Astrocyte (in vitro differentiated cells and primary cell): ENCODE measurements around the gene PPP1R37. TPM values are rescaled to one million over a fixed set of nuclear protein-coding genes. Genes with fewer than 3 reads are reported as not detected.

Experiments
- DNase-seq: peaks from one replicate; pipeline ENCODE4 v3.0.0-alpha.2; 2010; ENCODE audit warnings: low read depth
- FAIRE-seq: peaks from 2 replicates; lab custom pipeline; 2011; peaks lifted over from hg19 to GRCh38; lab: Jason Lieb, UNC
- H2AFZ ChIP-seq: 2 replicates; pipeline ENCODE4 v1.6.0; 2012; ENCODE audit warnings: low read depth, low read length, inconsistent platforms
- H3K27ac ChIP-seq: 2 replicates; pipeline ENCODE4 v1.5.1; 2011; ENCODE audit warnings: low read depth, low read length, inconsistent platforms
- H3K27me3 ChIP-seq: 2 replicates; pipeline ENCODE4 v1.6.0; 2011; ENCODE audit warnings: low read length, inconsistent platforms; ENCODE audit not compliant: insufficient read depth
- H3K36me3 ChIP-seq: 2 replicates; pipeline ENCODE4 v1.5.1; 2011; ENCODE audit warnings: low read length, inconsistent platforms; ENCODE audit not compliant: insufficient read depth
- H3K4me1 ChIP-seq: 2 replicates; pipeline ENCODE4 v1.5.1; 2011; ENCODE audit warnings: low read length, inconsistent platforms; ENCODE audit not compliant: insufficient read depth
- H3K4me2 ChIP-seq: 2 replicates; pipeline ENCODE4 v1.6.0; 2012; ENCODE audit warnings: low read length, inconsistent platforms
- H3K4me3 ChIP-seq: 2 replicates; pipeline ENCODE4 v1.5.1; 2011; ENCODE audit warnings: low read depth, mild to moderate bottlenecking, low read length, inconsistent platforms; ENCODE audit not compliant: insufficient read depth
- H3K79me2 ChIP-seq: 2 replicates; pipeline ENCODE4 v1.6.0; 2012; ENCODE audit warnings: mild to moderate bottlenecking, low read length, inconsistent platforms; ENCODE audit not compliant: insufficient read depth
- H3K9ac ChIP-seq: 2 replicates; pipeline ENCODE4 v1.6.0; 2012; ENCODE audit warnings: mild to moderate bottlenecking, low read length, inconsistent platforms
- H3K9me3 ChIP-seq: 2 replicates; pipeline ENCODE4 v1.5.1; 2012; ENCODE audit warnings: low read depth, mild to moderate bottlenecking, low read length, inconsistent platforms; ENCODE audit not compliant: insufficient read depth
- H4K20me1 ChIP-seq: 2 replicates; pipeline ENCODE4 v1.6.0; 2012; ENCODE audit warnings: low read length, inconsistent platforms; ENCODE audit not compliant: insufficient read depth
- H3K27ac Mint-ChIP-seq: one replicate; pipeline ENCODE4 v1.8.0; 2021; ENCODE audit warnings: mild to moderate bottlenecking, mixed read lengths; ENCODE audit not compliant: unreplicated experiment
- H3K27me3 Mint-ChIP-seq: one replicate; pipeline ENCODE4 v1.8.0; 2021; ENCODE audit warnings: low read depth, mixed read lengths; ENCODE audit not compliant: unreplicated experiment
- H3K36me3 Mint-ChIP-seq: one replicate; pipeline ENCODE4 v1.8.0; 2021; ENCODE audit warnings: low read depth, mixed read lengths; ENCODE audit not compliant: unreplicated experiment
- H3K4me1 Mint-ChIP-seq: one replicate; pipeline ENCODE4 v1.8.0; 2021; ENCODE audit warnings: low read depth, mixed read lengths; ENCODE audit not compliant: unreplicated experiment
- H3K4me3 Mint-ChIP-seq: one replicate; pipeline ENCODE4 v1.8.0; 2021; ENCODE audit warnings: mild to moderate bottlenecking, moderate library complexity, mixed read lengths; ENCODE audit not compliant: unreplicated experiment
- H3K9me3 Mint-ChIP-seq: one replicate; pipeline ENCODE4 v1.8.0; 2021; ENCODE audit warnings: mild to moderate bottlenecking, mixed read lengths; ENCODE audit not compliant: unreplicated experiment
- CTCF ChIP-seq: IDR thresholded peaks from 2 replicates; pipeline ENCODE4 v1.5.1; 2011; ENCODE audit warnings: low read depth, mild to moderate bottlenecking, inconsistent platforms, low read length, moderate library complexity; ENCODE audit not compliant: insufficient read depth
- EZH2 ChIP-seq: IDR thresholded peaks from 2 replicates; pipeline ENCODE4 v1.6.1; 2012; ENCODE audit warnings: mild to moderate bottlenecking, low read length, inconsistent platforms; ENCODE audit not compliant: insufficient read depth
- total RNA-seq: library from RNA; stranded (reverse); gene quantifications from 2 replicates; pipeline ENCODE4 v1.2.1, GENCODE V29; 2021

PPP1R37 gene
- total RNA-seq, 1 donor from 2014 or later: 29.1 TPM

DNA sequence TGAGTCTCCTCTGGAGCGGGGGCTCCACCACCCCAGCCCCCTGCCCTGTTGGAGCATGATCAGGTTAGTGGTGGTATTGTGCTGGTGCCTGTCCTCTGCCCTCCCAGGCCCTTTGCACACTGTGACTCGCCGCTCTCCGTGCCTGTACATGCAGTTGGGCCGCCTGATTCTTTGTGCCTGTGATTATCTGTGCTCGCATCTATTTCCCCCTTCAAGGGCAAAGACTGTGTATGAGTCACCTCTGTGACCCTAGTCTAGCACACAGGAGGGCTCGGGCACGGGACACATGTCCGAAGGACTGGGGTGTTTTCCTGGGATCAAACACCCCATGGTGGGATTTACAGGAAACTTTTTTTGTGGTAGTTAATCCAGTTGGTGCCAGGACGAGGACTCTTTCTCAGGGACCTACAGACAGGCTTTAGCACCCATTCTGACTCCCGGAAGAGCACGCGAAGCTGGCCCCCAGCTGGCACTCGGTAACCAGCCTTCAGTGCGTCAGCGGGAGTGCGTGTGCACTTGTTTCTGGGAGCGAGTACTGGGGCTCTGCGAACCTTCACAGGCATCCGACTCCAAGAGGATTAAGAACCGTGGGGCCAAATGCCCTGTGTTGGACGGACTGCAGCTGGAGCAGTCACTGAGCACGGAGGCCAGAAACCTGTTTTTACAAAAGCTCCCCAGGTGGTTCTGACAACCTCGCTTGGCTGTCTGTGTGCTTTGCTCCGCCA lies 6.7 kb downstream of the PPP1R37 start:
- H3K27me3 ChIP-seq: no peaks in the 10 kb centered on the region

DNA sequence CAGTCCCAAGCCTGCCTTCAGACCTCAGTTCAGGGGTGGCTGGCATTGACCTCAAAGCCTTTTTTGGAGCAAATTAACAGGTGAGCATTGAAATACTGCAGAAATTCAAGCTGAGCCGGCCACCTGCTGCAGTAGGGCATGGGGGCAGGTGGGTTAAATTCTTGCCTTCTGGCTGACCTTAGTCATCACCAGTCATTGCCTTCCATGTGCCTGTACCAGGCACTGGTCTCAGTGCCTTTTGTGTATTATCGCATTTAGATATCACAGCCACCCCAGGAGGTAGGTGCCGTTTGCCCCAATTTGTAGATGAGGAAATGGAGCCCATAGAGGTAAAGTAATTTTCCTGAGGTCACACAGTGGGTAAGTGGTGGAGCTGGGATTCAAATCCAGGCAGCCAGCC lies 7.2 kb downstream of the PPP1R37 start:
- peaks cover 53% of the 10 kb centered on the region for H3K4me1 ChIP-seq
- TF ChIP-seq EZH2: no peak
- TF ChIP-seq CTCF: no peak
- FAIRE-seq (no peak), DNase-seq (no peak)
- no peaks in the 10 kb centered on the region for H3K9me3 ChIP-seq
- no peaks in the 10 kb centered on the region for H3K27me3 ChIP-seq
- H3K9ac ChIP-seq: no peak overlapping the region
- no peaks in the 10 kb centered on the region for H3K9me3 Mint-ChIP-seq
- H3K4me2 ChIP-seq: peak overlapping the region; percentile 88
- peaks cover 99% of the 10 kb centered on the region for H3K79me2 ChIP-seq
- H3K4me1 Mint-ChIP-seq: peaks cover 64% of the 10 kb centered on the region
- peak overlapping the region; percentile 38 for H3K27ac Mint-ChIP-seq
- H2AFZ ChIP-seq: no peak overlapping the region
- H3K36me3 Mint-ChIP-seq: peaks cover 11% of the 10 kb centered on the region
- no peaks in the 10 kb centered on the region for H3K36me3 ChIP-seq
- no peaks in the 10 kb centered on the region for H3K27me3 Mint-ChIP-seq
- H3K4me3 Mint-ChIP-seq: no peak overlapping the region
- peaks cover 99% of the 10 kb centered on the region for H4K20me1 ChIP-seq
- H3K4me3 ChIP-seq: no peak overlapping the region
- no peak overlapping the region for H3K27ac ChIP-seq

More for the DNA sequence above, 6.7 kb downstream of the PPP1R37 start:
- H3K36me3 Mint-ChIP-seq: peaks cover 7% of the 10 kb centered on the region
- H3K9me3 ChIP-seq: no peaks in the 10 kb centered on the region
- no peak for TF ChIP-seq CTCF
- TF ChIP-seq EZH2: no peak
- peaks cover 99% of the 10 kb centered on the region for H3K79me2 ChIP-seq
- no peak overlapping the region for H3K4me3 ChIP-seq
- no peak for FAIRE-seq
- H3K27ac Mint-ChIP-seq: peak overlapping the region; percentile 43
- H3K9me3 Mint-ChIP-seq: no peaks in the 10 kb centered on the region
- H3K36me3 ChIP-seq: no peaks in the 10 kb centered on the region
- H3K27me3 Mint-ChIP-seq: no peaks in the 10 kb centered on the region
- peak overlapping the region; percentile 75 for H3K27ac ChIP-seq
- H3K4me3 Mint-ChIP-seq: peak overlapping the region; percentile 10
- no peak overlapping the region for H2AFZ ChIP-seq
- DNase-seq: no peak
- peaks cover 63% of the 10 kb centered on the region for H3K4me1 Mint-ChIP-seq
- H4K20me1 ChIP-seq: peaks cover 99% of the 10 kb centered on the region
- H3K4me2 ChIP-seq: peak overlapping the region; percentile 88
- peak overlapping the region; percentile 49 for H3K9ac ChIP-seq
- peaks cover 53% of the 10 kb centered on the region for H3K4me1 ChIP-seq

DNA sequence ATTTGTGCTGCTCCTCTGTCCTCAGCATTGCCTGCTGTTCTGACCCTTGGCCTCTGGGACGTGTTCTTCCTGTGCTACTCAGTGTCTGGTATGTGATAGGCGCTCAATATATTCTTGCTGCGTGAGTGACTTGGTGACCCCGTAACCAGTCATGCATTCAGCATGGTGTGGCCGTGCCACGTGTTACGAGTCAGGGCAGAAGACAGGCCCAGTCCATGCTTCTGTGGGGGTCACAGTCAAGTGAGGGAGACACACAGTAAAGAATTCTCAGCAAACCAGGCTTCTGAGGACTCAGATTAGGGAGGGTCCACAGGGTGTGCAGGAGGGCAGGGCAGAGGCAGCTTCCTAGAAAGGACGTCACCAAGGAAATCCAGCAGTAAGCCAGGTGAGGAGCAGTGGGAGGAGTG lies 7.9 kb downstream of the PPP1R37 start:
- no peaks in the 10 kb centered on the region for H3K9me3 Mint-ChIP-seq
- H2AFZ ChIP-seq: no peak overlapping the region
- H3K4me3 Mint-ChIP-seq: peak overlapping the region; percentile 67
- peaks cover 99% of the 10 kb centered on the region for H3K79me2 ChIP-seq
- H3K9me3 ChIP-seq: no peaks in the 10 kb centered on the region
- no peak overlapping the region for H3K27ac Mint-ChIP-seq
- no peaks in the 10 kb centered on the region for H3K27me3 Mint-ChIP-seq
- H3K9ac ChIP-seq: peak overlapping the region; percentile 9
- TF ChIP-seq EZH2: no peak
- no peak for TF ChIP-seq CTCF
- no peak overlapping the region for H3K4me3 ChIP-seq
- H3K4me2 ChIP-seq: peak overlapping the region; percentile 19
- H4K20me1 ChIP-seq: peaks cover 99% of the 10 kb centered on the region
- FAIRE-seq (no peak), DNase-seq (no peak)
- H3K27me3 ChIP-seq: no peaks in the 10 kb centered on the region
- peaks cover 62% of the 10 kb centered on the region for H3K4me1 Mint-ChIP-seq
- peaks cover 53% of the 10 kb centered on the region for H3K4me1 ChIP-seq
- H3K36me3 ChIP-seq: no peaks in the 10 kb centered on the region
- peaks cover 11% of the 10 kb centered on the region for H3K36me3 Mint-ChIP-seq
- no peak overlapping the region for H3K27ac ChIP-seq
